Measurements from ENCODE around the gene PIP4K2A.

Gene PIP4K2A

GRCh38 chr10:22617516-22617915 is 96.9 kb downstream of the PIP4K2A start:
- no peak for DNase-seq

- DNase-seq = no peak
Observed at GRCh38 chr10:22617051-22617450, 97.3 kb downstream of the PIP4K2A start.

- DNase-seq = no peak
Observed at GRCh38 chr10:22615819-22616499, 98.4 kb downstream of the PIP4K2A start.

GRCh38 chr10:22615101-22615500 is 99.3 kb downstream of the PIP4K2A start:
- DNase-seq = no peak

- no peak for DNase-seq
Observed at GRCh38 chr10:22613011-22613410, 101.4 kb downstream of the PIP4K2A start.

GRCh38 chr10:22612318-22612717 is 102.1 kb downstream of the PIP4K2A start:
- DNase-seq = no peak

- no peak for DNase-seq
Observed at GRCh38 chr10:22611425-22612115, 102.8 kb downstream of the PIP4K2A start.

GRCh38 chr10:22610610-22611009 is 103.8 kb downstream of the PIP4K2A start:
- DNase-seq = no peak

GRCh38 chr10:22609719-22610465 is 104.5 kb downstream of the PIP4K2A start:
- DNase-seq = no peak

GRCh38 chr10:22609251-22609650 is 105.1 kb downstream of the PIP4K2A start:
- no peak for DNase-seq

- DNase-seq = no peak
Observed at GRCh38 chr10:22607261-22607660, 107.1 kb downstream of the PIP4K2A start.

GRCh38 chr10:22606164-22606614 is 108.2 kb downstream of the PIP4K2A start:
- no peak for DNase-seq

GRCh38 chr10:22605168-22605567 is 109.2 kb downstream of the PIP4K2A start:
- no peak for DNase-seq

- no peak for DNase-seq
Observed at GRCh38 chr10:22604344-22605126, 109.8 kb downstream of the PIP4K2A start.

GRCh38 chr10:22603581-22603980 is 110.8 kb downstream of the PIP4K2A start:
- DNase-seq = no peak

GRCh38 chr10:22601618-22602017 is 112.8 kb downstream of the PIP4K2A start:
- DNase-seq = no peak

- no peak for DNase-seq
Observed at GRCh38 chr10:22599636-22600228, 114.6 kb downstream of the PIP4K2A start.

- no peak for DNase-seq
Observed at GRCh38 chr10:22599048-22599561, 115.3 kb downstream of the PIP4K2A start.

GRCh38 chr10:22598478-22598877 is 115.9 kb downstream of the PIP4K2A start:
- DNase-seq = no peak

- DNase-seq = no peak
Observed at GRCh38 chr10:22597138-22597537, 117.2 kb downstream of the PIP4K2A start.

- no peak for DNase-seq
Observed at GRCh38 chr10:22593636-22594198, 120.7 kb downstream of the PIP4K2A start.

GRCh38 chr10:22593026-22593425 is 121.4 kb downstream of the PIP4K2A start:
- DNase-seq = no peak
